IMR-90 (cell line): Measurements from ENCODE around the gene FAM83G. TPM values are rescaled to one million over a fixed set of nuclear protein-coding genes. Genes with fewer than 3 reads are reported as not detected.

Experiments used
- ATAC-seq: fragments of 200-7000 bp; cut with Tn5 transposase; 2 replicates; pipeline ENCODE4 v1.9.1; 2020; ENCODE audit warnings: low read depth, mild to moderate bottlenecking, moderate library complexity
- BruUV-seq: library from RNA; stranded (reverse); fragments of 400-500 nt; replicated peaks from 2 replicates; lab custom pipeline; 2021; lab: Mats Ljungman, UMichigan
- CTCF ChIA-PET: fragments of 300-600 bp; formaldehyde crosslinking; extraction: SDS; loops from one replicate; lab custom pipeline; 2021; ENCODE audit warnings: antibody characterized with exemption; lab: Yijun Ruan, JAX
- POLR2A ChIA-PET: fragments of 300-600 bp; sonication (Branson Sonifier 250); formaldehyde crosslinking; loops from one replicate; lab custom pipeline; 2022; ENCODE audit warnings: antibody characterized with exemption; ENCODE audit not compliant: unreplicated experiment; lab: Charles Lee
- DNase-seq: peaks from one replicate; pipeline ENCODE4 v3.0.0; 2013
- H2AFZ ChIP-seq: replicated peaks from 2 replicates; pipeline ENCODE3; 2013; ENCODE audit warnings: low read length, mild to moderate bottlenecking; ENCODE audit not compliant: poor library complexity
- H2AK5ac ChIP-seq: 2 replicates; pipeline ENCODE4 v1.6.1; 2013; ENCODE audit warnings: low read depth, low read length, inconsistent platforms
- H2AK9ac ChIP-seq: replicated peaks from 2 replicates; pipeline ENCODE3; 2013; ENCODE audit warnings: mild to moderate bottlenecking, low read depth, low read length, moderate library complexity; ENCODE audit not compliant: poor library complexity
- H2BK120ac ChIP-seq: 2 replicates; pipeline ENCODE4 v1.6.1; 2013; ENCODE audit warnings: low read depth, low read length, inconsistent platforms
- H2BK15ac ChIP-seq: 3 replicates; pipeline ENCODE4 v1.6.1; 2013; ENCODE audit warnings: low read depth, low read length, inconsistent platforms
- H2BK20ac ChIP-seq: 2 replicates; pipeline ENCODE4 v1.6.1; 2013; ENCODE audit warnings: low read depth, mild to moderate bottlenecking, inconsistent platforms, low read length, moderate library complexity
- H2BK5ac ChIP-seq: 2 replicates; pipeline ENCODE4 v1.6.1; 2013; ENCODE audit warnings: mild to moderate bottlenecking, low read depth, low read length, inconsistent platforms; ENCODE audit not compliant: poor library complexity, severe bottlenecking
- H3K14ac ChIP-seq: replicated peaks from 2 replicates; pipeline ENCODE4 v1.6.1; 2013; ENCODE audit warnings: low read depth, low read length, inconsistent platforms
- H3K18ac ChIP-seq: 2 replicates; pipeline ENCODE4 v1.6.1; 2013; ENCODE audit warnings: low read depth, low read length, control low read depth
- H3K23ac ChIP-seq: 2 replicates; pipeline ENCODE4 v1.6.1; 2013; ENCODE audit warnings: low read depth, low read length, inconsistent platforms
- H3K27ac ChIP-seq: 2 replicates; pipeline ENCODE4 v1.5.1; 2013; ENCODE audit warnings: mild to moderate bottlenecking, control low read depth, low read length; ENCODE audit not compliant: insufficient read depth
- H3K27me3 ChIP-seq: 2 replicates; pipeline ENCODE4 v1.6.1; 2013; ENCODE audit warnings: low read length; ENCODE audit not compliant: control insufficient read depth, insufficient read depth
- H3K36me3 ChIP-seq: 2 replicates; pipeline ENCODE4 v1.6.1; 2013; ENCODE audit warnings: low read length, mixed read lengths; ENCODE audit not compliant: control insufficient read depth, insufficient read depth
- H3K4ac ChIP-seq: 2 replicates; pipeline ENCODE4 v1.6.1; 2013; ENCODE audit warnings: low read depth, low read length, inconsistent platforms
- H3K4me1 ChIP-seq: 2 replicates; pipeline ENCODE4 v1.6.1; 2013; ENCODE audit warnings: low read length, mixed read lengths; ENCODE audit not compliant: control insufficient read depth, insufficient read depth
- H3K4me2 ChIP-seq: 2 replicates; pipeline ENCODE4 v1.6.1; 2013; ENCODE audit warnings: low read depth, mild to moderate bottlenecking, control low read depth, low read length, moderate library complexity
- H3K4me3 ChIP-seq: 2 replicates; pipeline ENCODE4 v1.5.1; 2013; ENCODE audit warnings: low read depth, mild to moderate bottlenecking, control low read depth, low read length, moderate library complexity; ENCODE audit not compliant: insufficient read depth
- H3K56ac ChIP-seq: 2 replicates; pipeline ENCODE4 v1.6.1; 2013; ENCODE audit warnings: low read length, inconsistent platforms; ENCODE audit not compliant: insufficient read depth; ENCODE audit errors: extremely low read depth
- H3K79me1 ChIP-seq, 2 experiments: 2 replicates each; pipeline ENCODE4 v1.6.1; 2013; ENCODE audit warnings: low read length in 2 of 2, inconsistent platforms in 1 of 2, low read depth in 1 of 2
- H3K9ac ChIP-seq: 2 replicates; pipeline ENCODE4 v1.6.1; 2013; ENCODE audit warnings: low read depth, low read length, control low read depth
- H3K9me1 ChIP-seq: 2 replicates; pipeline ENCODE4 v1.6.1; 2013; ENCODE audit warnings: low read length, inconsistent platforms; ENCODE audit not compliant: insufficient read depth
- H3K9me3 ChIP-seq: 2 replicates; pipeline ENCODE4 v1.6.1; 2013; ENCODE audit warnings: low read length; ENCODE audit not compliant: control insufficient read depth, insufficient read depth
- H4K20me1 ChIP-seq: 2 replicates; pipeline ENCODE4 v1.6.1; 2013; ENCODE audit warnings: low read length, inconsistent platforms; ENCODE audit not compliant: insufficient read depth
- H4K5ac ChIP-seq: 2 replicates; pipeline ENCODE4 v1.6.1; 2013; ENCODE audit warnings: mild to moderate bottlenecking, low read depth, low read length, control low read depth
- H4K8ac ChIP-seq, 2 experiments: 2 replicates each; pipeline ENCODE4 v1.6.1; 2013; ENCODE audit warnings: low read depth in 2 of 2, low read length in 2 of 2, control low read depth in 1 of 2, inconsistent platforms in 1 of 2
- H4K91ac ChIP-seq: 2 replicates; pipeline ENCODE4 v1.6.1; 2013; ENCODE audit warnings: low read depth, low read length, inconsistent platforms; ENCODE audit not compliant: insufficient read depth
- BHLHE40 ChIP-seq: fragments of 150-350 bp; IDR thresholded peaks from 2 replicates; pipeline ENCODE4 v1.6.1; 2016; ENCODE audit warnings: mild to moderate bottlenecking, low read depth, low read length
- CEBPB ChIP-seq: IDR thresholded peaks from 2 replicates; pipeline ENCODE4 v1.6.1; 2012; ENCODE audit warnings: low read depth, low read length, improper control_type of control experiment
- CHD1 ChIP-seq: IDR thresholded peaks from 2 replicates; pipeline ENCODE4 v1.6.1; 2012; ENCODE audit warnings: low read depth, low read length, improper control_type of control experiment
- ELK1 ChIP-seq: fragments of 150-350 bp; IDR thresholded peaks from 2 replicates; pipeline ENCODE4 v1.6.1; 2016; ENCODE audit warnings: low read depth, mild to moderate bottlenecking, low read length, moderate library complexity, borderline replicate concordance
- FOS ChIP-seq: fragments of 150-350 bp; IDR thresholded peaks from 2 replicates; pipeline ENCODE4 v1.6.1; 2016; ENCODE audit warnings: low read depth, low read length
- MAFK ChIP-seq: IDR thresholded peaks from 2 replicates; pipeline ENCODE4 v1.6.1; 2012; ENCODE audit warnings: low read depth, low read length, improper control_type of control experiment
- MAZ ChIP-seq: IDR thresholded peaks from 2 replicates; pipeline ENCODE4 v1.6.1; 2012; ENCODE audit warnings: low read depth, mild to moderate bottlenecking, low read length, improper control_type of control experiment, moderate library complexity, borderline replicate concordance
- MXI1 ChIP-seq: IDR thresholded peaks from 2 replicates; pipeline ENCODE4 v1.6.1; 2012; ENCODE audit warnings: low read depth, mild to moderate bottlenecking, low read length, moderate library complexity, borderline replicate concordance
- NFE2L2 ChIP-seq: fragments of 150-350 bp; IDR thresholded peaks from 2 replicates; pipeline ENCODE4 v1.6.1; 2016; ENCODE audit warnings: low read depth, mild to moderate bottlenecking, low read length
- POLR2A ChIP-seq: IDR thresholded peaks from 2 replicates; pipeline ENCODE4 v1.6.1; 2012; ENCODE audit warnings: mild to moderate bottlenecking, low read depth, low read length
- RAD21 ChIP-seq: IDR thresholded peaks from 2 replicates; pipeline ENCODE4 v1.6.1; 2012; ENCODE audit warnings: low read length, improper control_type of control experiment
- RCOR1 ChIP-seq: IDR thresholded peaks from 2 replicates; pipeline ENCODE4 v1.6.1; 2012; ENCODE audit warnings: mild to moderate bottlenecking, low read length, improper control_type of control experiment; ENCODE audit not compliant: insufficient replicate concordance
- RFX5 ChIP-seq: IDR thresholded peaks from 2 replicates; pipeline ENCODE4 v1.8.0; 2012; ENCODE audit warnings: low read depth, mild to moderate bottlenecking, low read length, moderate library complexity
- SMC3 ChIP-seq: fragments of 150-350 bp; IDR thresholded peaks from 2 replicates; pipeline ENCODE4 v1.6.1; 2016; ENCODE audit warnings: low read depth, mild to moderate bottlenecking, antibody characterized with exemption, low read length, moderate library complexity
- WGBS, 2 experiments: methylation state at CpG; one replicate each; pipeline versions ENCODE4 v1.1.5 to v1.1.7; 2013; ENCODE audit warnings: missing lambda C conversion rate in 2 of 2; ENCODE audit not compliant: insufficient read length in 1 of 2; ENCODE audit errors: extremely low coverage in 2 of 2; 5-methylcytosine and 5-hydroxymethylcytosine counted together
- dilution Hi-C: fragments of 300-500 bp; cut with HindIII; formaldehyde crosslinking; loops from one replicate; pipeline ENCODE4 v1.14.3; 2018; ENCODE audit warnings: low sequenced_read_pairs; ENCODE audit not compliant: unreplicated experiment
- in situ Hi-C: fragments of 300-500 bp; cut with MboI; formaldehyde crosslinking; loops from 3 replicates; pipeline ENCODE4 v1.14.3; 2019; ENCODE audit warnings: low sequenced_read_pairs, inconsistent platforms, mixed read lengths
- intact Hi-C: fragments of 100-400 bp; cut with micrococcal nuclease; formaldehyde crosslinking; loops from 2 replicates; pipeline ENCODE4 v1.10.0; 2022
- polyA plus RNA-seq, 3 experiments: library from polyadenylated mRNA; depleted of rRNA; stranded (reverse); fragments of >200 nt; gene quantifications; 2 replicates each; pipeline ENCODE4 v1.2.3, GENCODE V29; 2012; ENCODE audit warnings: low replicate concordance in 1 of 3
- total RNA-seq: library from RNA; depleted of rRNA; stranded (reverse); fragments of >200 nt; gene quantifications from 2 replicates; pipeline ENCODE4 v1.2.3, GENCODE V29; 2012
- TF ChIP-seq, protein P1 (sequence below): fragments of 150-350 bp; IDR thresholded peaks from 2 replicates; pipeline ENCODE4 v1.6.1; 2017; ENCODE audit warnings: mild to moderate bottlenecking, antibody characterized with exemption, low read length, low read depth
- TF ChIP-seq, protein P2 (sequence below): conservative IDR thresholded peaks from 2 replicates; pipeline ENCODE4 v1.5.1; 2012; ENCODE audit warnings: mild to moderate bottlenecking, low read depth, low read length, improper control_type of control experiment

FAM83G gene
- total and polyA plus RNA-seq, 2 of the 4 experiments (the other 2 are of a cell fraction) = 9.5 to 12.6 TPM

- Histone ChIP-seq H2BK5ac (no peak overlapping the region), H3K9me1 (peaks cover 4% of the 10 kb centered on the region), H2AK5ac (no peak overlapping the region), H4K8ac (no peak overlapping the region), H4K5ac (no peak overlapping the region), H3K36me3 (peaks cover 23% of the 10 kb centered on the region), H4K20me1 (peaks cover 39% of the 10 kb centered on the region), H3K4me1 (peaks cover 10% of the 10 kb centered on the region), H3K79me1 (peaks cover 23 to 75% of the 10 kb centered on the region in 2 experiments; a peak in 3 of 4 replicates), H3K27me3 (no peaks in the 10 kb centered on the region), H3K4me2 (no peak overlapping the region), H3K4me3 (no peak overlapping the region), H3K27ac (no peak overlapping the region), H3K4ac (no peak overlapping the region), H2BK20ac (no peak overlapping the region), H2AK9ac (no peak overlapping the region), H3K18ac (no peak overlapping the region), H3K56ac (no peak overlapping the region), H2BK15ac (no peak overlapping the region), H2AFZ (no peak overlapping the region), H3K14ac (no peak overlapping the region), H3K23ac (no peak overlapping the region), H2BK120ac (no peak overlapping the region), H3K9ac (no peak overlapping the region), H4K91ac (no peak overlapping the region), H3K9me3 (peaks cover 6% of the 10 kb centered on the region)
- dilution Hi-C loops = no loop called here
- BruUV-seq = no TSS peak
- in situ Hi-C loops = no loop called here
- POLR2A ChIA-PET = no interaction called here
- intact Hi-C loops = no loop called here
- TF ChIP-seq RCOR1 (no peak), CHD1 (no peak), BHLHE40 (no peak), POLR2A (no peak), ELK1 (no peak), MAFK (no peak), RAD21 (no peak), FOS (no peak), MXI1 (no peak), RFX5 (no peak), NFE2L2 (no peak), CEBPB (no peak), MAZ (no peak), SMC3 (no peak)
- TF ChIP-seq, protein P1, sequence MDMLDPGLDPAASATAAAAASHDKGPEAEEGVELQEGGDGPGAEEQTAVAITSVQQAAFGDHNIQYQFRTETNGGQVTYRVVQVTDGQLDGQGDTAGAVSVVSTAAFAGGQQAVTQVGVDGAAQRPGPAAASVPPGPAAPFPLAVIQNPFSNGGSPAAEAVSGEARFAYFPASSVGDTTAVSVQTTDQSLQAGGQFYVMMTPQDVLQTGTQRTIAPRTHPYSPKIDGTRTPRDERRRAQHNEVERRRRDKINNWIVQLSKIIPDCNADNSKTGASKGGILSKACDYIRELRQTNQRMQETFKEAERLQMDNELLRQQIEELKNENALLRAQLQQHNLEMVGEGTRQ = no peak
- TF ChIP-seq, protein P2, sequence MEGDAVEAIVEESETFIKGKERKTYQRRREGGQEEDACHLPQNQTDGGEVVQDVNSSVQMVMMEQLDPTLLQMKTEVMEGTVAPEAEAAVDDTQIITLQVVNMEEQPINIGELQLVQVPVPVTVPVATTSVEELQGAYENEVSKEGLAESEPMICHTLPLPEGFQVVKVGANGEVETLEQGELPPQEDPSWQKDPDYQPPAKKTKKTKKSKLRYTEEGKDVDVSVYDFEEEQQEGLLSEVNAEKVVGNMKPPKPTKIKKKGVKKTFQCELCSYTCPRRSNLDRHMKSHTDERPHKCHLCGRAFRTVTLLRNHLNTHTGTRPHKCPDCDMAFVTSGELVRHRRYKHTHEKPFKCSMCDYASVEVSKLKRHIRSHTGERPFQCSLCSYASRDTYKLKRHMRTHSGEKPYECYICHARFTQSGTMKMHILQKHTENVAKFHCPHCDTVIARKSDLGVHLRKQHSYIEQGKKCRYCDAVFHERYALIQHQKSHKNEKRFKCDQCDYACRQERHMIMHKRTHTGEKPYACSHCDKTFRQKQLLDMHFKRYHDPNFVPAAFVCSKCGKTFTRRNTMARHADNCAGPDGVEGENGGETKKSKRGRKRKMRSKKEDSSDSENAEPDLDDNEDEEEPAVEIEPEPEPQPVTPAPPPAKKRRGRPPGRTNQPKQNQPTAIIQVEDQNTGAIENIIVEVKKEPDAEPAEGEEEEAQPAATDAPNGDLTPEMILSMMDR = no peak
- DNase-seq (no peak), ATAC-seq (no peak)
- 100% methylated on average over 6 of the region's 22 CpGs; no CpG with 5 or more reads in 1 of the 2 experiments for WGBS, 2 experiments
- CTCF ChIA-PET = no interaction called here
These were observed 12.0 kb downstream of the FAM83G start for GRCh38 chr17:18992454-18993130.
